Endothelial cell of umbilical vein (primary cell): ENCODE measurements around the gene ABI2.

Experiments
- CTCF ChIP-seq, 2 donors: IDR thresholded peaks; 1 replicate in 1 of 2; 2 replicates in 1 of 2; pipeline ENCODE4 v1.5.1; 2011; ENCODE audit warnings: low read length in 2 of 2, mild to moderate bottlenecking in 2 of 2, moderate library complexity in 2 of 2, control low read depth in 1 of 2, inconsistent platforms in 1 of 2, low read depth in 1 of 2; ENCODE audit not compliant: insufficient read depth in 1 of 2; ENCODE audit errors: extremely low read depth in 1 of 2
- EZH2 ChIP-seq: IDR thresholded peaks from 2 replicates; pipeline ENCODE4 v1.6.1; 2012; ENCODE audit warnings: borderline replicate concordance, low read depth, mild to moderate bottlenecking, moderate library complexity, low read length, inconsistent platforms; ENCODE audit not compliant: severe bottlenecking
- GATA2 ChIP-seq: IDR thresholded peaks from 2 replicates; pipeline ENCODE4 v1.7.0; 2011; ENCODE audit warnings: low read depth, mild to moderate bottlenecking, moderate library complexity, mixed read lengths, low read length; ENCODE audit not compliant: insufficient read length, insufficient read depth
- MAX ChIP-seq: IDR thresholded peaks from 2 replicates; pipeline ENCODE4 v1.6.1; 2011; ENCODE audit not compliant: insufficient read depth, insufficient read length
- MYC ChIP-seq: IDR thresholded peaks from one replicate; pipeline ENCODE4 v1.6.1; 2011; ENCODE audit warnings: mild to moderate bottlenecking, low read depth, low read length
- POLR2A ChIP-seq: IDR thresholded peaks from 2 replicates; pipeline ENCODE4 v1.6.1; 2012; ENCODE audit warnings: low read depth, mild to moderate bottlenecking, control low read depth, low read length
- POLR2AphosphoS5 ChIP-seq: IDR thresholded peaks from 2 replicates; pipeline ENCODE4 v1.6.1; 2012; ENCODE audit warnings: low read depth, mild to moderate bottlenecking, control low read depth, low read length, moderate library complexity; ENCODE audit not compliant: insufficient read depth

DNA sequence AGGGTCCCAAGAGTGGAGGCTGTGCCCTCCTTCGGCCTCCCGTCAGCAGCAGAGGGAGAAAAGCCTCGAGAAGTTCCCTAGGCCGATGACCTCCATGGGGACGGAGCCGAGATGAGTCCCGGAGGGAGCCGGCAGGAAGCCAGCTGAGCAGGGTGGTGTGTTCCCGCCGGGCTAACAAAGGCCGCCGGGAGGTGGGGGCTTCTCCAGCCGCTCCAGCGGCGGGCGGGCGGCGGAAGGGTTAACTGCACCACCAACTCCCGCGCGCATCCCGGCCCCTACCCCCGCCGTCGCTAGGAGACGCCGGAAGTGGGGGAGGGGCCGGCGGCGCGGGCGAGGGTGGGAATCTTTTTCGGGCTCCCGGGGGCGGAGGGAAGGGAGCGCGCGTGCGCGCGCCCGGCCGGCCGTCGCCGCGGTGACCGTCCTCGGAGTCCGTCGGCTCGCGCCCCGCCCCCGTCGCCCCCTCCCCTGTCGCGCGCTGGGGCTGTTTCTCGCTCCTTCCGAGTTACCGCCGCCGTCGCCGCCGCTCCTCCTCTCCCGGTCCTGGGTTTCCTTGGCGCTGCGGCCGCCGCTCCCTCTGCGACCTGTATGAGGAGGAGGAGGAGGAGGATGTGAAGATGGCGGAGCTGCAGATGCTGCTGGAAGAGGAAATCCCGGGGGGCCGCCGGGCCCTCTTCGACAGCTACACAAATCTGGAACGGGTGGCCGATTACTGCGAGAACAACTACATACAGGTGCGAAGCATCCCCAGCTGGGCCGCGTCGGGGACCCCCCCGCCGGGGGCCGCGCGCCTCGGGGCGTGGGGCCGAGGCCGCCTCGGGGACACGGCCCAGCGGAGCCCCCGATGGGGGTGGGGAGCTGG, at the start of gene ABI2:
- TF ChIP-seq CTCF (IDR thresholded peaks at IDR 0.05; ENCODE audit: extremely low read depth in 1 of 2, insufficient read depth in 1 of 2, low read depth in 1 of 2, low read length in 2 of 2): no peak
- no peak for TF ChIP-seq EZH2
- peak; percentile 91 for TF ChIP-seq POLR2AphosphoS5
- peak; percentile 81 for TF ChIP-seq POLR2A
- TF ChIP-seq MAX: no peak
- no peak for TF ChIP-seq GATA2
- TF ChIP-seq MYC: no peak
